ENCODE results near the gene GALK2.

DNA sequence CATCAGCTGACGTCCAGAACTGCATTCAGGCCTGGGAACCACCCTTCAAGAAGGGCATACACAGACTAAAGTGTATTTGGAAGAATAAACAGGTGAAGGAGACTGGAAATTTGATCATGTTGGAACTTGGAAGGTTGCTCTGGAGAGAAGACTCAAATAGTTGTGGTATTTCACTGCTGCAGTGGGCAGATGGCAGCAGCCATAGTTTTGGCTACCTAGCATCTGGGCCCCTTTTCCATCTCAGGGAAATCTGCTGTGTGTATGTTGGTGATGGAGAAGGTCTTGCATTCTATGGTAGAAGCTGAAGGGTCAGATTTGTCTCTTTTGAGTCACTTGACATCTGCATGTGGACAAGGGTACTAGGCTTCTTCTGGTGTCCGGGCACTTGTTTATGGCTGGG, 138.6 kb downstream of the GALK2 start:
- TF ChIP-seq CTCF (IDR thresholded peaks at IDR 0.05) (no peak), POLR2AphosphoS5 (IDR thresholded peaks at IDR 0.05) (no peak), POLR2A (IDR thresholded peaks at IDR 0.05) (no peak)

All from breast epithelium (tissue), 3 donors.